HepG2 (cell line): ENCODE measurements around the gene TEX53. TPM values are rescaled to one million over a fixed set of nuclear protein-coding genes. Genes with fewer than 3 reads are reported as not detected.
A peak's percentile ranks its signal among the peaks of the same experiment; 100 is the strongest.

Experiments
- BHLHE40 ChIP-seq: IDR thresholded peaks from 2 replicates; pipeline ENCODE4 v1.6.1; 2011; ENCODE audit warnings: low read length, improper control_type of control experiment
- BRD4 ChIP-seq: sonication (generic); formaldehyde crosslinking; IDR thresholded peaks from 2 replicates; pipeline ENCODE4 v1.4.0; 2020; ENCODE audit warnings: missing genetic modification reagents
- CBX1 ChIP-seq: IDR thresholded peaks from one replicate; pipeline ENCODE4 v1.6.1; 2016; ENCODE audit warnings: antibody characterized with exemption, low read depth
- CHCHD3 ChIP-seq: sonication (generic); formaldehyde crosslinking; IDR thresholded peaks from 2 replicates; pipeline ENCODE4 v1.8.0; 2022; ENCODE audit warnings: mild to moderate bottlenecking, missing genetic modification reagents, moderate library complexity
- DMAP1 ChIP-seq: IDR thresholded peaks from 2 replicates; pipeline ENCODE4 v1.6.1; 2016
- DR1 ChIP-seq: sonication (generic); formaldehyde crosslinking; IDR thresholded peaks from 2 replicates; pipeline ENCODE4 v1.8.0; 2021; ENCODE audit warnings: mild to moderate bottlenecking, missing genetic modification reagents, inconsistent platforms
- GPBP1L1 ChIP-seq: sonication (generic); formaldehyde crosslinking; IDR thresholded peaks from 2 replicates; pipeline ENCODE4 v1.5.0; 2020; ENCODE audit warnings: mild to moderate bottlenecking, missing genetic modification reagents
- HIVEP1 ChIP-seq: sonication (generic); formaldehyde crosslinking; IDR thresholded peaks from 2 replicates; pipeline ENCODE4 v1.4.0; 2020; ENCODE audit warnings: mild to moderate bottlenecking, missing genetic modification reagents
- HNRNPLL ChIP-seq: fragments of 200-400 bp; formaldehyde crosslinking; IDR thresholded peaks from 2 replicates; pipeline ENCODE4 v1.6.1; 2017; ENCODE audit warnings: mild to moderate bottlenecking, low read depth, low read length; ENCODE audit not compliant: poor library complexity, severe bottlenecking
- IKZF5 ChIP-seq: IDR thresholded peaks from 2 replicates; pipeline ENCODE4 v1.6.1; 2018; ENCODE audit warnings: missing genetic modification reagents, mild to moderate bottlenecking, missing compliant biosample characterization
- NFRKB ChIP-seq: fragments of 450-650 bp; IDR thresholded peaks from 2 replicates; pipeline ENCODE4 v1.6.1; 2017
- ONECUT2 ChIP-seq: sonication (generic); formaldehyde crosslinking; IDR thresholded peaks from 2 replicates; pipeline ENCODE4 v1.4.0; 2020; ENCODE audit warnings: missing genetic modification reagents
- PATZ1 ChIP-seq: sonication (generic); formaldehyde crosslinking; IDR thresholded peaks from 2 replicates; pipeline ENCODE4 v1.4.0; 2020; ENCODE audit warnings: missing genetic modification reagents
- POLR2G ChIP-seq: fragments of 200-400 bp; formaldehyde crosslinking; IDR thresholded peaks from 2 replicates; pipeline ENCODE4 v1.6.1; 2018; ENCODE audit warnings: mild to moderate bottlenecking, low read depth, low read length, moderate library complexity
- RFX3 ChIP-seq: IDR thresholded peaks from 2 replicates; pipeline ENCODE4 v1.6.1; 2016; ENCODE audit warnings: missing biosample characterization, missing genetic modification reagents
- SAFB2 ChIP-seq: sonication (generic); formaldehyde crosslinking; IDR thresholded peaks from 2 replicates; pipeline ENCODE4 v1.5.1; 2020; ENCODE audit warnings: missing genetic modification reagents, low read depth, mild to moderate bottlenecking, borderline replicate concordance
- SALL1 ChIP-seq: sonication (generic); formaldehyde crosslinking; IDR thresholded peaks from 2 replicates; pipeline ENCODE4 v1.8.0; 2022; ENCODE audit warnings: mild to moderate bottlenecking, missing genetic modification reagents
- SMARCE1 ChIP-seq: fragments of 450-650 bp; IDR thresholded peaks from 2 replicates; pipeline ENCODE4 v1.6.1; 2017; ENCODE audit warnings: borderline replicate concordance
- SOX6 ChIP-seq, 2 experiments: fragments of 450-650 bp in 1 of 2; sonication (generic) in 1 of 2; formaldehyde crosslinking in 1 of 2; IDR thresholded peaks; 2 replicates each; pipeline versions ENCODE4 v1.4.0 to v1.6.1; 2017 to 2020; ENCODE audit warnings: antibody characterized with exemption in 1 of 2, mild to moderate bottlenecking in 1 of 2, missing genetic modification reagents in 1 of 2
- TBL1XR1 ChIP-seq: fragments of 150-350 bp; IDR thresholded peaks from 2 replicates; pipeline ENCODE4 v1.6.1; 2014; ENCODE audit warnings: borderline replicate concordance, low read length; ENCODE audit not compliant: partially characterized antibody
- ZKSCAN8 ChIP-seq: IDR thresholded peaks from 2 replicates; pipeline ENCODE4 v1.6.1; 2016; ENCODE audit warnings: borderline replicate concordance, missing genetic modification reagents, missing compliant biosample characterization
- ZNF124 ChIP-seq: sonication (generic); formaldehyde crosslinking; IDR thresholded peaks from 2 replicates; pipeline ENCODE4 v1.4.0; 2020; ENCODE audit warnings: missing genetic modification reagents
- ZNF24 ChIP-seq: fragments of 450-650 bp; IDR thresholded peaks from 2 replicates; pipeline ENCODE4 v1.6.1; 2017; ENCODE audit warnings: antibody characterized with exemption, mild to moderate bottlenecking
- ZNF292 ChIP-seq: sonication (generic); formaldehyde crosslinking; IDR thresholded peaks from 2 replicates; pipeline ENCODE4 v1.8.1; 2022; ENCODE audit warnings: mild to moderate bottlenecking, low read depth, missing genetic modification reagents, borderline replicate concordance
- ZNF564 ChIP-seq: sonication (generic); formaldehyde crosslinking; IDR thresholded peaks from 2 replicates; pipeline ENCODE4 v1.8.1; 2023; ENCODE audit warnings: mild to moderate bottlenecking, missing genetic modification reagents
- ZNF724P ChIP-seq: sonication (generic); formaldehyde crosslinking; IDR thresholded peaks from 2 replicates; pipeline ENCODE4 v1.8.0; 2022; ENCODE audit warnings: missing genetic modification reagents, borderline replicate concordance
- polyA plus RNA-seq, 8 experiments: library from polyadenylated mRNA; depleted of rRNA in 3 of 8; stranded (reverse) in 7 of 8; unstranded in 1 of 8; fragments of >200 nt; fragmentation: Illumina TruSeq in 4 of 8; extraction: Trizol in 4 of 8; gene quantifications; 2 replicates each; pipeline versions ENCODE4 v1.2.1 to v1.2.3, GENCODE V29; 2011 to 2016; ENCODE audit warnings: low read depth in 4 of 8, missing spikeins in 1 of 8, mixed read lengths in 1 of 8; ENCODE audit not compliant: insufficient read depth in 1 of 8
- total RNA-seq, 5 experiments: library from RNA; depleted of rRNA; stranded (reverse); fragments of >200 nt; fragmentation: Illumina TruSeq; extraction: Trizol; gene quantifications; 2 replicates each; pipeline ENCODE4 v1.2.3, GENCODE V29; 2016; ENCODE audit warnings: low read depth in 1 of 5
- TF ChIP-seq, protein P1 (sequence below), 2 experiments: fragments of 450-650 bp in 1 of 2; sonication (generic) in 1 of 2; formaldehyde crosslinking; IDR thresholded peaks; 2 replicates each; pipeline versions ENCODE4 v1.5.0 to v1.8.0; 2020 to 2022; ENCODE audit warnings: mild to moderate bottlenecking in 1 of 2, missing genetic modification reagents in 1 of 2

The TEX53 gene
- total and polyA plus RNA-seq, 2 of the 13 experiments (the other 11 are each of a cell fraction or from before 2014, with no cell fraction given): not detected

DNA sequence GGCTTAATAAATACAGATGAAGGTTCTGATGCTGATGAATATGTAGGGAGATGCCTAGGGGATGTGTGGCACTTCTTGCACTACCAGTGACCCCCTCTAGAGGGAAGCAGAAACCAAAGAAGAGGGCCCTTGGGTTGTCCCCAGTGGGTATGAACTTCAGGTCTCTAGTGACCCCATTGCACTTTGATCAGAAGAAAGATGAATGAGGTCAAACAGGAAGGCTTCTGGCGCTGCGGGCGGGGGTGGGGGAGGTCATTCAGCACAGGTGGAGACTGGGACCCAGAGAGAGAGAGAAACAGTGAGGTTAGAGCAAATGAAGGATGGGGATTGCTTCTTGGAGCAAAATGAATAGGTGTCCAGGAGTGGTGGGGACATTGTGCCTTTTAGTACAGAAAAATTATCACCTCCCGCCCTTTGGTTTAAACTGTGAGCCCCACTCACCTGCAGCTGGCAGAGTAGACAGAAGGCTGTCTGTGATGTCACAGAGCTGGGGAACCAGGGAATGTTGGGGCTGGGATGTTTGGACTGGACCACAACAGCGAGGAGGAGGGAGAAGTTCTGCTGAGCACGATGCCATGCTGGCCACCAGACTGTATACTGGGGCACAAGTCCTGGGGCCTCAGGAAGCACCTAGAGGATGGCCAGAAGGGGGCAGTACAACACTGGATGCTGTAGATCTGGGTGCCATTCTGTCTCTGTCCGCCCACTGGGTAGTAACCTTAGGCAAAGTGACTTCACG lies 24.2 kb upstream of the TEX53 start, which contains the start of gene TEX48 (continued):
- TF ChIP-seq HIVEP1 (no peak), ZNF564 (CRISPR knock-in tag) (no peak), SAFB2 (CRISPR knock-in tag) (no peak), RFX3 (CRISPR knock-in tag) (no peak), SMARCE1 (no peak), GPBP1L1 (CRISPR knock-in tag) (no peak), PATZ1 (CRISPR knock-in tag) (peak; percentile 37; the same call in 1 of the 2 replicates), ZNF24 (no peak), SALL1 (peak; percentile 56; the same call in 1 of the 2 replicates), ZNF124 (CRISPR knock-in tag) (no peak), DMAP1 (CRISPR knock-in tag) (no peak), ZKSCAN8 (CRISPR knock-in tag) (no peak), CBX1 (no peak), BRD4 (CRISPR knock-in tag) (no peak), TBL1XR1 (no peak), ZNF724P (CRISPR knock-in tag) (no peak), CHCHD3 (CRISPR knock-in tag) (no peak), SOX6 (IDR thresholded peaks at IDR 0.05) (no peak), SOX6 (CRISPR knock-in tag; IDR thresholded peaks at IDR 0.05) (peak; percentile 42; the same call in 1 of the 2 replicates), ZNF292 (CRISPR knock-in tag) (no peak), POLR2G (no peak), BHLHE40 (no peak), DR1 (no peak), IKZF5 (CRISPR knock-in tag) (no peak), HNRNPLL (no peak), NFRKB (no peak), ONECUT2 (CRISPR knock-in tag) (no peak)
- TF ChIP-seq, protein P1, sequence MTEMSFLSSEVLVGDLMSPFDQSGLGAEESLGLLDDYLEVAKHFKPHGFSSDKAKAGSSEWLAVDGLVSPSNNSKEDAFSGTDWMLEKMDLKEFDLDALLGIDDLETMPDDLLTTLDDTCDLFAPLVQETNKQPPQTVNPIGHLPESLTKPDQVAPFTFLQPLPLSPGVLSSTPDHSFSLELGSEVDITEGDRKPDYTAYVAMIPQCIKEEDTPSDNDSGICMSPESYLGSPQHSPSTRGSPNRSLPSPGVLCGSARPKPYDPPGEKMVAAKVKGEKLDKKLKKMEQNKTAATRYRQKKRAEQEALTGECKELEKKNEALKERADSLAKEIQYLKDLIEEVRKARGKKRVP (CRISPR knock-in tag; IDR thresholded peaks at IDR 0.05): no peak
